ENCODE measurements around the gene NSUN7. TPM values are rescaled to one million over a fixed set of nuclear protein-coding genes. Genes with fewer than 3 reads are reported as not detected.

NSUN7 gene
- total RNA-seq, 1 experiment from 2014 or later, result 19.8 TPM

GRCh38 chr4:40842318-40842717 is 92.6 kb downstream of the NSUN7 start:
- H3K36me3 ChIP-seq (replicated peaks; ENCODE audit: control insufficient read depth, insufficient read depth, low read length), result no peaks in the 10 kb centered on the region
- H3K4me3 ChIP-seq (ENCODE audit: insufficient read depth, low read depth, low read length), result no peak overlapping the region
- no peaks in the 10 kb centered on the region for H3K27me3 ChIP-seq (ENCODE audit: control insufficient read depth, insufficient read depth, low read length)
- no peak for DNase-seq

- Histone ChIP-seq H3K36me3 (replicated peaks; ENCODE audit: control insufficient read depth, insufficient read depth, low read length) (no peaks in the 10 kb centered on the region), H3K4me3 (ENCODE audit: insufficient read depth, low read depth, low read length) (no peak overlapping the region), H3K27me3 (ENCODE audit: control insufficient read depth, insufficient read depth, low read length) (no peaks in the 10 kb centered on the region)
- DNase-seq, result no peak
These were observed 93.1 kb downstream of the NSUN7 start for GRCh38 chr4:40842725-40843423.

GRCh38 chr4:40843696-40844095 is 93.9 kb downstream of the NSUN7 start:
- Histone ChIP-seq H3K4me3 (ENCODE audit: insufficient read depth, low read depth, low read length) (no peak overlapping the region), H3K36me3 (replicated peaks; ENCODE audit: control insufficient read depth, insufficient read depth, low read length) (no peaks in the 10 kb centered on the region), H3K27me3 (ENCODE audit: control insufficient read depth, insufficient read depth, low read length) (no peaks in the 10 kb centered on the region)
- DNase-seq, result no peak

GRCh38 chr4:40844261-40844660 is 94.5 kb downstream of the NSUN7 start:
- no peaks in the 10 kb centered on the region for H3K27me3 ChIP-seq (ENCODE audit: control insufficient read depth, insufficient read depth, low read length)
- DNase-seq, result no peak
- H3K36me3 ChIP-seq (replicated peaks; ENCODE audit: control insufficient read depth, insufficient read depth, low read length), result no peaks in the 10 kb centered on the region
- no peak overlapping the region for H3K4me3 ChIP-seq (ENCODE audit: insufficient read depth, low read depth, low read length)

GRCh38 chr4:40845154-40845835 is 95.5 kb downstream of the NSUN7 start:
- DNase-seq, result no peak
- H3K36me3 ChIP-seq (replicated peaks; ENCODE audit: control insufficient read depth, insufficient read depth, low read length), result no peaks in the 10 kb centered on the region
- no peak overlapping the region for H3K4me3 ChIP-seq (ENCODE audit: insufficient read depth, low read depth, low read length)
- H3K27me3 ChIP-seq (ENCODE audit: control insufficient read depth, insufficient read depth, low read length), result no peaks in the 10 kb centered on the region

GRCh38 chr4:40846532-40846931 is 96.8 kb downstream of the NSUN7 start:
- Histone ChIP-seq H3K4me3 (ENCODE audit: insufficient read depth, low read depth, low read length) (no peak overlapping the region), H3K27me3 (ENCODE audit: control insufficient read depth, insufficient read depth, low read length) (no peaks in the 10 kb centered on the region), H3K36me3 (replicated peaks; ENCODE audit: control insufficient read depth, insufficient read depth, low read length) (no peaks in the 10 kb centered on the region)
- DNase-seq, result no peak

GRCh38 chr4:40848251-40848650 is 98.5 kb downstream of the NSUN7 start:
- no peaks in the 10 kb centered on the region for H3K27me3 ChIP-seq (ENCODE audit: control insufficient read depth, insufficient read depth, low read length)
- peak; percentile 36 for DNase-seq
- no peaks in the 10 kb centered on the region for H3K36me3 ChIP-seq (replicated peaks; ENCODE audit: control insufficient read depth, insufficient read depth, low read length)
- H3K4me3 ChIP-seq (ENCODE audit: insufficient read depth, low read depth, low read length), result no peak overlapping the region

- no peak overlapping the region for H3K4me3 ChIP-seq (ENCODE audit: insufficient read depth, low read depth, low read length)
- DNase-seq, result no peak
- no peaks in the 10 kb centered on the region for H3K36me3 ChIP-seq (replicated peaks; ENCODE audit: control insufficient read depth, insufficient read depth, low read length)
- no peaks in the 10 kb centered on the region for H3K27me3 ChIP-seq (ENCODE audit: control insufficient read depth, insufficient read depth, low read length)
These were observed 99.2 kb downstream of the NSUN7 start for GRCh38 chr4:40848940-40849339.

- no peaks in the 10 kb centered on the region for H3K27me3 ChIP-seq (ENCODE audit: control insufficient read depth, insufficient read depth, low read length)
- H3K4me3 ChIP-seq (ENCODE audit: insufficient read depth, low read depth, low read length), result no peak overlapping the region
- no peak for DNase-seq
- no peaks in the 10 kb centered on the region; the same call in 1 of the 2 replicates for H3K36me3 ChIP-seq (replicated peaks; ENCODE audit: control insufficient read depth, insufficient read depth, low read length)
These were observed 100.7 kb downstream of the NSUN7 start for GRCh38 chr4:40850496-40850895.

- H3K36me3 ChIP-seq (replicated peaks; ENCODE audit: control insufficient read depth, insufficient read depth, low read length), result no peaks in the 10 kb centered on the region; the same call in 1 of the 2 replicates
- no peaks in the 10 kb centered on the region for H3K27me3 ChIP-seq (ENCODE audit: control insufficient read depth, insufficient read depth, low read length)
- H3K4me3 ChIP-seq (ENCODE audit: insufficient read depth, low read depth, low read length), result peak overlapping the region; percentile 89
- DNase-seq, result no peak
These were observed 106.6 kb downstream of the NSUN7 start for GRCh38 chr4:40856277-40856839.

GRCh38 chr4:40856840-40857362 is 107.1 kb downstream of the NSUN7 start:
- peak; percentile 98 for DNase-seq
- H3K36me3 ChIP-seq (replicated peaks; ENCODE audit: control insufficient read depth, insufficient read depth, low read length), result no peaks in the 10 kb centered on the region; the same call in 1 of the 2 replicates
- H3K27me3 ChIP-seq (ENCODE audit: control insufficient read depth, insufficient read depth, low read length), result no peaks in the 10 kb centered on the region
- peak overlapping the region; percentile 89 for H3K4me3 ChIP-seq (ENCODE audit: insufficient read depth, low read depth, low read length)

GRCh38 chr4:40857956-40858355 is 108.2 kb downstream of the NSUN7 start:
- H3K27me3 ChIP-seq (ENCODE audit: control insufficient read depth, insufficient read depth, low read length), result no peaks in the 10 kb centered on the region
- no peak overlapping the region for H3K4me3 ChIP-seq (ENCODE audit: insufficient read depth, low read depth, low read length)
- H3K36me3 ChIP-seq (replicated peaks; ENCODE audit: control insufficient read depth, insufficient read depth, low read length), result no peaks in the 10 kb centered on the region; the same call in 1 of the 2 replicates
- no peak for DNase-seq

- no peaks in the 10 kb centered on the region for H3K27me3 ChIP-seq (ENCODE audit: control insufficient read depth, insufficient read depth, low read length)
- no peaks in the 10 kb centered on the region; the same call in 1 of the 2 replicates for H3K36me3 ChIP-seq (replicated peaks; ENCODE audit: control insufficient read depth, insufficient read depth, low read length)
- H3K4me3 ChIP-seq (ENCODE audit: insufficient read depth, low read depth, low read length), result no peak overlapping the region
- DNase-seq, result no peak
These were observed 109.2 kb downstream of the NSUN7 start for GRCh38 chr4:40858962-40859361.
